Measurements from ENCODE around the gene AASDHPPT. TPM values are rescaled to one million over a fixed set of nuclear protein-coding genes. Genes with fewer than 3 reads are reported as not detected.

AASDHPPT gene
- 29.0 TPM for polyA plus RNA-seq (2013, experiment 1 of 2)
- polyA plus RNA-seq (2013, experiment 2 of 2), result 28.8 TPM

GRCh38 chr11:106077609-106078455, at the start of gene AASDHPPT:
TSS of gene AASDHPPT (plus strand) at chr11:106077662. CDS start at chr11:106077711, 49 bp downstream.
- Histone ChIP-seq H3K23ac (ENCODE audit: low read length) (peak within 1 kb of the TSS; percentile 98), H3K79me2 (ENCODE audit: control insufficient read depth, insufficient read depth, low read length) (peaks cover 27% of the 10 kb centered on the region), H2AK5ac (ENCODE audit: low read length) (no peak within 1 kb of the TSS), H4K8ac (ENCODE audit: low read depth, low read length) (peak within 1 kb of the TSS; percentile 31), H3K18ac (ENCODE audit: low read length) (peak within 1 kb of the TSS; percentile 53), H3K27ac (ENCODE audit: low read depth, low read length) (peak within 1 kb of the TSS; percentile 87), H2BK15ac (replicated peaks; ENCODE audit: low read depth) (no peak within 1 kb of the TSS), H3K79me1 (ENCODE audit: low read length) (no peaks in the 10 kb centered on the region), H3K4ac (ENCODE audit: low read depth, low read length) (peak within 1 kb of the TSS; percentile 18), H3K4me1 (ENCODE audit: control insufficient read depth, low read depth, low read length) (no peaks in the 10 kb centered on the region), H3K36me3 (ENCODE audit: control insufficient read depth, insufficient read depth, low read length) (no peaks in the 10 kb centered on the region), H4K5ac (ENCODE audit: low read length) (no peak within 1 kb of the TSS), H3K9ac (ENCODE audit: low read length) (peak within 1 kb of the TSS; percentile 99), H3K4me2 (ENCODE audit: low read length) (peak within 1 kb of the TSS; percentile 70), H2BK5ac (ENCODE audit: low read length) (peak within 1 kb of the TSS; percentile 93), H2BK120ac (ENCODE audit: low read depth, low read length) (no peak within 1 kb of the TSS), H3K56ac (ENCODE audit: low read length) (peak within 1 kb of the TSS; percentile 100), H3K4me3 (ENCODE audit: low read length) (peak within 1 kb of the TSS; percentile 97), H3K27me3 (ENCODE audit: insufficient read depth, low read length, poor library complexity) (no peaks in the 10 kb centered on the region)
- no CpG with 5 or more reads among the region's 55 CpGs for WGBS (ENCODE audit: extremely low coverage, insufficient coverage, low lambda C conversion rate)
- no peak for DNase-seq

- WGBS (ENCODE audit: extremely low coverage, insufficient coverage, low lambda C conversion rate), result no CpG with 5 or more reads among the region's 4 CpGs
- Histone ChIP-seq H2BK5ac (ENCODE audit: low read length) (no peak overlapping the region), H3K27me3 (ENCODE audit: insufficient read depth, low read length, poor library complexity) (no peaks in the 10 kb centered on the region), H3K36me3 (ENCODE audit: control insufficient read depth, insufficient read depth, low read length) (no peaks in the 10 kb centered on the region), H3K23ac (ENCODE audit: low read length) (no peak overlapping the region), H2AK5ac (ENCODE audit: low read length) (no peak overlapping the region), H3K79me1 (ENCODE audit: low read length) (no peaks in the 10 kb centered on the region), H2BK120ac (ENCODE audit: low read depth, low read length) (no peak overlapping the region), H3K4me1 (ENCODE audit: control insufficient read depth, low read depth, low read length) (no peaks in the 10 kb centered on the region), H3K4me2 (ENCODE audit: low read length) (no peak overlapping the region), H3K9ac (ENCODE audit: low read length) (no peak overlapping the region), H4K5ac (ENCODE audit: low read length) (no peak overlapping the region), H3K27ac (ENCODE audit: low read depth, low read length) (no peak overlapping the region), H3K56ac (ENCODE audit: low read length) (no peak overlapping the region), H3K79me2 (ENCODE audit: control insufficient read depth, insufficient read depth, low read length) (no peaks in the 10 kb centered on the region), H3K4ac (ENCODE audit: low read depth, low read length) (no peak overlapping the region), H4K8ac (ENCODE audit: low read depth, low read length) (no peak overlapping the region), H2BK15ac (replicated peaks; ENCODE audit: low read depth) (no peak overlapping the region), H3K4me3 (ENCODE audit: low read length) (no peak overlapping the region), H3K18ac (ENCODE audit: low read length) (no peak overlapping the region)
- DNase-seq, result no peak
Measured at GRCh38 chr11:106030609-106031008, 46.9 kb upstream of the AASDHPPT start.

GRCh38 chr11:106031202-106031810, 46.2 kb upstream of the AASDHPPT start:
- no peak overlapping the region for H3K23ac ChIP-seq (ENCODE audit: low read length)
- no peak overlapping the region for H3K9ac ChIP-seq (ENCODE audit: low read length)
- H4K5ac ChIP-seq (ENCODE audit: low read length), result no peak overlapping the region
- no peak overlapping the region for H2BK5ac ChIP-seq (ENCODE audit: low read length)
- no peak for DNase-seq
- no peaks in the 10 kb centered on the region for H3K4me1 ChIP-seq (ENCODE audit: control insufficient read depth, low read depth, low read length)
- H3K4ac ChIP-seq (ENCODE audit: low read depth, low read length), result no peak overlapping the region
- no peak overlapping the region for H3K4me3 ChIP-seq (ENCODE audit: low read length)
- H3K27ac ChIP-seq (ENCODE audit: low read depth, low read length), result no peak overlapping the region
- no peak overlapping the region for H3K56ac ChIP-seq (ENCODE audit: low read length)
- no peaks in the 10 kb centered on the region for H3K36me3 ChIP-seq (ENCODE audit: control insufficient read depth, insufficient read depth, low read length)
- no peak overlapping the region for H3K4me2 ChIP-seq (ENCODE audit: low read length)
- no peak overlapping the region for H2BK15ac ChIP-seq (replicated peaks; ENCODE audit: low read depth)
- no CpG with 5 or more reads among the region's 2 CpGs for WGBS (ENCODE audit: extremely low coverage, insufficient coverage, low lambda C conversion rate)
- no peaks in the 10 kb centered on the region for H3K79me1 ChIP-seq (ENCODE audit: low read length)
- H3K27me3 ChIP-seq (ENCODE audit: insufficient read depth, low read length, poor library complexity), result no peaks in the 10 kb centered on the region
- no peak overlapping the region for H3K18ac ChIP-seq (ENCODE audit: low read length)
- no peak overlapping the region for H4K8ac ChIP-seq (ENCODE audit: low read depth, low read length)
- no peak overlapping the region for H2AK5ac ChIP-seq (ENCODE audit: low read length)
- no peak overlapping the region for H2BK120ac ChIP-seq (ENCODE audit: low read depth, low read length)
- H3K79me2 ChIP-seq (ENCODE audit: control insufficient read depth, insufficient read depth, low read length), result no peaks in the 10 kb centered on the region

GRCh38 chr11:106031936-106032335, 45.5 kb upstream of the AASDHPPT start:
- DNase-seq, result no peak
- Histone ChIP-seq H3K36me3 (ENCODE audit: control insufficient read depth, insufficient read depth, low read length) (no peaks in the 10 kb centered on the region), H3K27me3 (ENCODE audit: insufficient read depth, low read length, poor library complexity) (no peaks in the 10 kb centered on the region), H3K23ac (ENCODE audit: low read length) (no peak overlapping the region), H3K4me3 (ENCODE audit: low read length) (no peak overlapping the region), H4K5ac (ENCODE audit: low read length) (no peak overlapping the region), H3K56ac (ENCODE audit: low read length) (no peak overlapping the region), H3K9ac (ENCODE audit: low read length) (no peak overlapping the region), H3K4me1 (ENCODE audit: control insufficient read depth, low read depth, low read length) (no peaks in the 10 kb centered on the region), H3K79me2 (ENCODE audit: control insufficient read depth, insufficient read depth, low read length) (no peaks in the 10 kb centered on the region), H3K27ac (ENCODE audit: low read depth, low read length) (no peak overlapping the region), H4K8ac (ENCODE audit: low read depth, low read length) (no peak overlapping the region), H2BK15ac (replicated peaks; ENCODE audit: low read depth) (no peak overlapping the region), H3K18ac (ENCODE audit: low read length) (no peak overlapping the region), H2BK5ac (ENCODE audit: low read length) (no peak overlapping the region), H3K4me2 (ENCODE audit: low read length) (no peak overlapping the region), H2BK120ac (ENCODE audit: low read depth, low read length) (no peak overlapping the region), H2AK5ac (ENCODE audit: low read length) (no peak overlapping the region), H3K79me1 (ENCODE audit: low read length) (no peaks in the 10 kb centered on the region), H3K4ac (ENCODE audit: low read depth, low read length) (no peak overlapping the region)
- no CpG with 5 or more reads among the region's 3 CpGs for WGBS (ENCODE audit: extremely low coverage, insufficient coverage, low lambda C conversion rate)

GRCh38 chr11:106032861-106033260, 44.6 kb upstream of the AASDHPPT start:
- Histone ChIP-seq H4K8ac (ENCODE audit: low read depth, low read length) (no peak overlapping the region), H3K23ac (ENCODE audit: low read length) (no peak overlapping the region)
- WGBS (ENCODE audit: extremely low coverage, insufficient coverage, low lambda C conversion rate), result no CpG with 5 or more reads among the region's 2 CpGs

More at GRCh38 chr11:106032861-106033260, 44.6 kb upstream of the AASDHPPT start:
- Histone ChIP-seq H2BK15ac (replicated peaks; ENCODE audit: low read depth) (no peak overlapping the region), H2BK5ac (ENCODE audit: low read length) (no peak overlapping the region), H3K9ac (ENCODE audit: low read length) (no peak overlapping the region), H3K4me1 (ENCODE audit: control insufficient read depth, low read depth, low read length) (no peaks in the 10 kb centered on the region), H3K79me2 (ENCODE audit: control insufficient read depth, insufficient read depth, low read length) (no peaks in the 10 kb centered on the region), H4K5ac (ENCODE audit: low read length) (no peak overlapping the region), H3K27ac (ENCODE audit: low read depth, low read length) (no peak overlapping the region), H3K36me3 (ENCODE audit: control insufficient read depth, insufficient read depth, low read length) (no peaks in the 10 kb centered on the region), H3K4ac (ENCODE audit: low read depth, low read length) (no peak overlapping the region), H3K79me1 (ENCODE audit: low read length) (no peaks in the 10 kb centered on the region), H3K18ac (ENCODE audit: low read length) (no peak overlapping the region), H2BK120ac (ENCODE audit: low read depth, low read length) (no peak overlapping the region), H3K4me3 (ENCODE audit: low read length) (no peak overlapping the region), H3K56ac (ENCODE audit: low read length) (no peak overlapping the region), H3K4me2 (ENCODE audit: low read length) (no peak overlapping the region), H2AK5ac (ENCODE audit: low read length) (no peak overlapping the region), H3K27me3 (ENCODE audit: insufficient read depth, low read length, poor library complexity) (no peaks in the 10 kb centered on the region)
- DNase-seq, result no peak
